OCI-LY1 (cell line): ENCODE measurements around the gene TET3.

Source experiments
- H2AFZ ChIP-seq: fragments of 200-600 bp; sonication (generic), shearing (Covaris generic); 2 replicates; pipeline ENCODE4 v1.6.0; 2014; ENCODE audit warnings: antibody characterized with exemption, mild to moderate bottlenecking, low read length
- H3F3A ChIP-seq: fragments of 200-600 bp; sonication (generic), shearing (Covaris generic); 2 replicates; pipeline ENCODE4 v1.6.0; 2014; ENCODE audit warnings: mild to moderate bottlenecking, antibody characterized with exemption, low read length, moderate library complexity; ENCODE audit not compliant: insufficient read depth
- H3K27ac ChIP-seq: fragments of 200-600 bp; sonication (generic); 2 replicates; pipeline ENCODE4 v1.5.1; 2014; ENCODE audit warnings: low read length, mixed run types, mild to moderate bottlenecking, low read depth; ENCODE audit not compliant: poor library complexity, severe bottlenecking
- H3K27me3 ChIP-seq: fragments of 200-600 bp; sonication (generic); 2 replicates; pipeline ENCODE4 v1.6.0; 2014; ENCODE audit warnings: antibody characterized with exemption, mild to moderate bottlenecking, low read length, moderate library complexity; ENCODE audit not compliant: insufficient read depth
- H3K36me3 ChIP-seq: fragments of 200-600 bp; sonication (generic); 2 replicates; pipeline ENCODE4 v1.6.1; 2014; ENCODE audit warnings: mild to moderate bottlenecking, antibody characterized with exemption, low read length, moderate library complexity, mixed read lengths; ENCODE audit not compliant: insufficient read depth
- H3K4me1 ChIP-seq: fragments of 200-600 bp; sonication (generic); 2 replicates; pipeline ENCODE4 v1.5.1; 2014; ENCODE audit warnings: mild to moderate bottlenecking, low read length, moderate library complexity; ENCODE audit not compliant: insufficient read depth, severe bottlenecking
- H3K4me2 ChIP-seq: fragments of 200-600 bp; sonication (generic), shearing (Covaris generic); 2 replicates; pipeline ENCODE4 v1.6.1; 2014; ENCODE audit warnings: low read length
- H3K4me3 ChIP-seq: fragments of 200-600 bp; sonication (generic); 2 replicates; pipeline ENCODE4 v1.5.1; 2014; ENCODE audit warnings: low read length, low read depth, mild to moderate bottlenecking, mixed read lengths; ENCODE audit not compliant: poor library complexity, severe bottlenecking
- H3K79me2 ChIP-seq: fragments of 200-600 bp; shearing (Covaris generic); 2 replicates; pipeline ENCODE4 v1.6.1; 2016; ENCODE audit warnings: mixed run types, low read length, mixed read lengths; ENCODE audit not compliant: insufficient read depth
- H3K9ac ChIP-seq: fragments of 200-600 bp; sonication (generic), shearing (Covaris generic); 2 replicates; pipeline ENCODE4 v1.6.1; 2014; ENCODE audit warnings: mild to moderate bottlenecking, low read length, mixed read lengths
- H3K9me2 ChIP-seq: fragments of 200-600 bp; sonication (generic), shearing (Covaris generic); 2 replicates; pipeline ENCODE4 v1.6.1; 2014; ENCODE audit warnings: low read depth, mild to moderate bottlenecking, low read length, mixed read lengths
- H3K9me3 ChIP-seq: fragments of 200-600 bp; shearing (Covaris generic); 2 replicates; pipeline ENCODE4 v1.6.1; 2014; ENCODE audit warnings: low read length, mixed read lengths
- H4K20me1 ChIP-seq: fragments of 200-600 bp; sonication (generic), shearing (Covaris generic); 2 replicates; pipeline ENCODE4 v1.6.0; 2016; ENCODE audit warnings: mild to moderate bottlenecking, low read length; ENCODE audit not compliant: insufficient read depth
- CTCF ChIP-seq: fragments of 200-600 bp; sonication (generic), shearing (Covaris generic); IDR thresholded peaks from 2 replicates; pipeline ENCODE4 v1.5.1; 2017; ENCODE audit warnings: mild to moderate bottlenecking, antibody characterized with exemption, low read length, moderate library complexity, mixed read lengths
- EZH2 ChIP-seq: fragments of 200-600 bp; sonication (generic), shearing (Covaris generic); IDR thresholded peaks from 2 replicates; pipeline ENCODE4 v1.8.0; 2017; ENCODE audit warnings: borderline replicate concordance, mixed run types, mild to moderate bottlenecking, antibody characterized with exemption, low read length, moderate library complexity, mixed read lengths

Gene TET3

GRCh38 chr2:74029714-74030397 is 45.1 kb downstream of the TET3 start:
- Histone ChIP-seq H3K4me3 (no peak overlapping the region), H3K9ac (no peak overlapping the region), H3K4me2 (no peak overlapping the region), H3F3A (no peaks in the 10 kb centered on the region), H3K9me2 (no peaks in the 10 kb centered on the region), H3K4me1 (peaks cover 42% of the 10 kb centered on the region), H3K27ac (no peak overlapping the region), H3K27me3 (no peaks in the 10 kb centered on the region), H3K36me3 (no peaks in the 10 kb centered on the region; the same call in 1 of the 2 replicates), H4K20me1 (no peaks in the 10 kb centered on the region), H2AFZ (no peak overlapping the region), H3K9me3 (0 out of 2 replicates have a peak, but pooled peaks cover 7% of the 10 kb centered on the region), H3K79me2 (peaks cover 4% of the 10 kb centered on the region; the same call in 1 of the 2 replicates)
- no peak for TF ChIP-seq CTCF
- TF ChIP-seq EZH2 = no peak

DNA sequence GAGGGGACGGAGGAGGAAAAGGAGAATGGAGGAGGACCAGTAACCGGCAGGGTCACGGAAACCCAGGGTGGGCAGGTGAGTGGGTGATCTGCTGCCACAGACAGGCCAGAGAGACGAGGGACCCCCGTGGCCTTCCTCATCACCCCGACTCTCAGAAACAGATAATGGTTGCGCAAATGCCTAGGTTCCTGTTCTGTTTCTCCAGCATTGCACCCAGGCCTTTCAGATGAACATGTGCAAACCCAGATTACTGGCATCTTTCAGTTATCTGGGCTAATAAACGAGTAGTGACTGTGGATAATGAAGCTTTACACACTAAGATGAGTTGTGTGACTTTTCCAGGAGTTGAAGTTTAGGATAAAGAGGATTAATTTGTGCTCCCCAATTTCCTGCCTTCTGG is 46.5 kb downstream of the TET3 start:
- H3K36me3 ChIP-seq = no peaks in the 10 kb centered on the region; the same call in 1 of the 2 replicates
- no peak overlapping the region; the same call in 1 of the 2 replicates for H3K9ac ChIP-seq
- H3K9me2 ChIP-seq = no peaks in the 10 kb centered on the region
- no peak overlapping the region for H2AFZ ChIP-seq
- H3K4me3 ChIP-seq = no peak overlapping the region
- no peaks in the 10 kb centered on the region for H3F3A ChIP-seq
- H3K4me1 ChIP-seq = peaks cover 46% of the 10 kb centered on the region
- peaks cover 4% of the 10 kb centered on the region; the same call in 1 of the 2 replicates for H3K79me2 ChIP-seq
- H3K4me2 ChIP-seq = no peak overlapping the region; the same call in 1 of the 2 replicates
- H3K9me3 ChIP-seq = 0 out of 2 replicates have a peak, but pooled peaks cover 7% of the 10 kb centered on the region
- TF ChIP-seq CTCF = no peak
- TF ChIP-seq EZH2 = no peak
- peak overlapping the region; percentile 93 for H3K27ac ChIP-seq
- no peaks in the 10 kb centered on the region for H3K27me3 ChIP-seq
- H4K20me1 ChIP-seq = no peaks in the 10 kb centered on the region

DNA sequence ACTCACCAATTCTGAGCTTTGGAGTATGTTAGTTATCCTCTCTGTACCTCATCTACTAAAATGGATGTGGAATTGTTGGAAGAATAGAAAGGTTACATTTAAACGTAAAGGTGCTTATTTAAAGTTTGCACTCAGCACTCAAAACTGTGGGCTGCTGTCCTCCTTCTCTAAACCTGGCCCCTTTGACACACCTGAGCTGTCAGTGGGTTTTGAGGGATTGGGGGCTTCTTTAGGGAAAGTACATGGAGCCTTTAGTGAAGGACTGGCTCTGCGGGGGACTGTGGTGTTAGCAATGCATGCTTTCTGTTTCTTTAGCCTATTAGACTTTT is 47.2 kb downstream of the TET3 start:
- H3K9ac ChIP-seq = peak overlapping the region; percentile 52; the same call in 1 of the 2 replicates
- H3K4me3 ChIP-seq = peak overlapping the region; percentile 48

More for the DNA sequence above, 47.2 kb downstream of the TET3 start:
- 0 out of 2 replicates have a peak, but pooled peaks cover 7% of the 10 kb centered on the region for H3K9me3 ChIP-seq
- peaks cover 4% of the 10 kb centered on the region; the same call in 1 of the 2 replicates for H3K79me2 ChIP-seq
- no peaks in the 10 kb centered on the region for H3F3A ChIP-seq
- no peaks in the 10 kb centered on the region; the same call in 1 of the 2 replicates for H3K36me3 ChIP-seq
- no peaks in the 10 kb centered on the region for H3K9me2 ChIP-seq
- peak overlapping the region; percentile 93 for H3K27ac ChIP-seq
- H3K27me3 ChIP-seq = no peaks in the 10 kb centered on the region
- no peak overlapping the region for H2AFZ ChIP-seq
- TF ChIP-seq EZH2 (no peak), CTCF (no peak)
- H4K20me1 ChIP-seq = no peaks in the 10 kb centered on the region
- peak overlapping the region; percentile 75 for H3K4me2 ChIP-seq
- peaks cover 46% of the 10 kb centered on the region for H3K4me1 ChIP-seq
